Hepatocyte (in vitro differentiated cells): Measurements from ENCODE around the gene EDEM2. TPM values are rescaled to one million over a fixed set of nuclear protein-coding genes. Genes with fewer than 3 reads are reported as not detected.

Source experiments
- DNase-seq: peaks from one replicate; pipeline ENCODE4 v3.0.0-alpha.2; 2016; ENCODE audit warnings: low spot score
- H2AFZ ChIP-seq: fragments of 200-600 bp; sonication (generic); 2 replicates; pipeline ENCODE4 v1.6.0; 2016; ENCODE audit warnings: antibody characterized with exemption, mild to moderate bottlenecking
- H3K27ac ChIP-seq: fragments of 200-600 bp; sonication (generic); 2 replicates; pipeline ENCODE4 v1.5.1; 2016; ENCODE audit warnings: mild to moderate bottlenecking
- H3K27me3 ChIP-seq: fragments of 200-600 bp; sonication (generic); 2 replicates; pipeline ENCODE4 v1.6.1; 2016
- H3K36me3 ChIP-seq: fragments of 200-600 bp; sonication (generic); replicated peaks from 2 replicates; pipeline ENCODE4 v1.5.1; 2016; ENCODE audit warnings: low read depth; ENCODE audit not compliant: insufficient read depth
- H3K4me1 ChIP-seq: fragments of 200-600 bp; sonication (generic); 2 replicates; pipeline ENCODE4 v1.5.1; 2016; ENCODE audit warnings: mild to moderate bottlenecking, moderate library complexity; ENCODE audit not compliant: insufficient read depth
- H3K4me2 ChIP-seq: fragments of 200-600 bp; sonication (generic); 2 replicates; pipeline ENCODE4 v1.6.0; 2016
- H3K4me3 ChIP-seq: fragments of 200-600 bp; sonication (generic); 2 replicates; pipeline ENCODE4 v1.5.1; 2016; ENCODE audit warnings: mild to moderate bottlenecking
- H3K79me2 ChIP-seq: fragments of 200-600 bp; sonication (generic); 2 replicates; pipeline ENCODE4 v1.6.0; 2017; ENCODE audit warnings: mild to moderate bottlenecking
- H3K9me2 ChIP-seq: fragments of 200-600 bp; sonication (generic); replicated peaks from 2 replicates; pipeline ENCODE4 v1.6.0; 2017; ENCODE audit warnings: mild to moderate bottlenecking; ENCODE audit not compliant: insufficient read depth
- H3K9me3 ChIP-seq: fragments of 200-600 bp; sonication (generic); 2 replicates; pipeline ENCODE4 v1.5.1; 2016; ENCODE audit warnings: low read depth, mild to moderate bottlenecking
- H4K20me1 ChIP-seq: fragments of 200-600 bp; sonication (generic); 2 replicates; pipeline ENCODE4 v1.6.0; 2016; ENCODE audit warnings: mild to moderate bottlenecking; ENCODE audit not compliant: insufficient read depth, poor library complexity, severe bottlenecking
- EZH2 ChIP-seq: fragments of 200-600 bp; sonication (generic); IDR thresholded peaks from 2 replicates; pipeline ENCODE4 v1.6.1; 2016; ENCODE audit warnings: antibody characterized with exemption, mild to moderate bottlenecking, borderline replicate concordance
- EZH2phosphoT487 ChIP-seq: fragments of 200-600 bp; sonication (generic); IDR thresholded peaks from one replicate; pipeline ENCODE4 v1.6.1; 2018; ENCODE audit warnings: antibody characterized with exemption, mild to moderate bottlenecking, low read depth, moderate library complexity; ENCODE audit not compliant: unreplicated experiment, severe bottlenecking
- WGBS: methylation state at CpG from one replicate; pipeline ENCODE4 v1.1.6; 2016; ENCODE audit warnings: low lambda C conversion rate; ENCODE audit errors: missing lambda C conversion rate; 5-methylcytosine and 5-hydroxymethylcytosine counted together
- polyA plus RNA-seq: library from polyadenylated mRNA; unstranded; fragments of >200 nt; fragmentation: Nextera tagmentation; extraction: Ambion mirVana; gene quantifications from 2 replicates; pipeline ENCODE4 v1.2.1, GENCODE V29; 2016
- total RNA-seq: library from RNA; depleted of rRNA; stranded (reverse); fragments of >200 nt; gene quantifications from 2 replicates; pipeline ENCODE4 v1.2.3, GENCODE V29; 2014
- TF ChIP-seq, protein P1 (sequence below): fragments of 200-600 bp; sonication (generic); IDR thresholded peaks from 2 replicates; pipeline ENCODE4 v1.5.1; 2016; ENCODE audit warnings: antibody characterized with exemption, mild to moderate bottlenecking; ENCODE audit not compliant: poor library complexity

EDEM2 gene
- total and polyA plus RNA-seq, 2 experiments from 2014 or later: 24.7 to 40.8 TPM

DNA sequence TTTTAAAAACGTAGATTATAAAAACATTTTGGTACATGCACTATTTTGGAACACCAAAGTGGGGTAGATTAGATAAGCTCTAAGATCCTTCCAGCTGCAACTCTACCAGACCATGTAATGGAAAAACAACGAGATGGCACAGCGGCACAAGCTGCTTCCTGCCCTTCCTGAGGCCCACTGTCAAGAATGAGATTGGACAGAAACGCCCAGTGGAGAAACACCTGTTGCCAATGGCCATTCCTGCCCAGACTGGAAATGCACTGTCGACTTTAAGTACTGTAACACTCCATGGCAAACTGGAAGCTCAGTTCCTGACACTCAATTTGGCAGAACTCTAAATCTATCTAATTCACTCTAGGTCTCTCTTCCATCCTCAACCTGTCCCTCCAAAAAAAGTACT, 21.4 kb downstream of the EDEM2 start:
- Histone ChIP-seq H3K4me1 (no peaks in the 10 kb centered on the region), H3K9me2 (no peaks in the 10 kb centered on the region), H3K4me3 (no peak overlapping the region), H3K79me2 (no peaks in the 10 kb centered on the region), H3K4me2 (no peak overlapping the region), H4K20me1 (no peaks in the 10 kb centered on the region), H3K27me3 (no peaks in the 10 kb centered on the region), H3K27ac (no peak overlapping the region), H3K9me3 (no peaks in the 10 kb centered on the region), H2AFZ (no peak overlapping the region), H3K36me3 (no peaks in the 10 kb centered on the region)
- DNase-seq: no peak
- WGBS: 90% methylated on average over 5 of the region's 5 CpGs
- TF ChIP-seq EZH2 (no peak), EZH2phosphoT487 (no peak)
- TF ChIP-seq, protein P1, sequence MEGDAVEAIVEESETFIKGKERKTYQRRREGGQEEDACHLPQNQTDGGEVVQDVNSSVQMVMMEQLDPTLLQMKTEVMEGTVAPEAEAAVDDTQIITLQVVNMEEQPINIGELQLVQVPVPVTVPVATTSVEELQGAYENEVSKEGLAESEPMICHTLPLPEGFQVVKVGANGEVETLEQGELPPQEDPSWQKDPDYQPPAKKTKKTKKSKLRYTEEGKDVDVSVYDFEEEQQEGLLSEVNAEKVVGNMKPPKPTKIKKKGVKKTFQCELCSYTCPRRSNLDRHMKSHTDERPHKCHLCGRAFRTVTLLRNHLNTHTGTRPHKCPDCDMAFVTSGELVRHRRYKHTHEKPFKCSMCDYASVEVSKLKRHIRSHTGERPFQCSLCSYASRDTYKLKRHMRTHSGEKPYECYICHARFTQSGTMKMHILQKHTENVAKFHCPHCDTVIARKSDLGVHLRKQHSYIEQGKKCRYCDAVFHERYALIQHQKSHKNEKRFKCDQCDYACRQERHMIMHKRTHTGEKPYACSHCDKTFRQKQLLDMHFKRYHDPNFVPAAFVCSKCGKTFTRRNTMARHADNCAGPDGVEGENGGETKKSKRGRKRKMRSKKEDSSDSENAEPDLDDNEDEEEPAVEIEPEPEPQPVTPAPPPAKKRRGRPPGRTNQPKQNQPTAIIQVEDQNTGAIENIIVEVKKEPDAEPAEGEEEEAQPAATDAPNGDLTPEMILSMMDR: no peak

DNA sequence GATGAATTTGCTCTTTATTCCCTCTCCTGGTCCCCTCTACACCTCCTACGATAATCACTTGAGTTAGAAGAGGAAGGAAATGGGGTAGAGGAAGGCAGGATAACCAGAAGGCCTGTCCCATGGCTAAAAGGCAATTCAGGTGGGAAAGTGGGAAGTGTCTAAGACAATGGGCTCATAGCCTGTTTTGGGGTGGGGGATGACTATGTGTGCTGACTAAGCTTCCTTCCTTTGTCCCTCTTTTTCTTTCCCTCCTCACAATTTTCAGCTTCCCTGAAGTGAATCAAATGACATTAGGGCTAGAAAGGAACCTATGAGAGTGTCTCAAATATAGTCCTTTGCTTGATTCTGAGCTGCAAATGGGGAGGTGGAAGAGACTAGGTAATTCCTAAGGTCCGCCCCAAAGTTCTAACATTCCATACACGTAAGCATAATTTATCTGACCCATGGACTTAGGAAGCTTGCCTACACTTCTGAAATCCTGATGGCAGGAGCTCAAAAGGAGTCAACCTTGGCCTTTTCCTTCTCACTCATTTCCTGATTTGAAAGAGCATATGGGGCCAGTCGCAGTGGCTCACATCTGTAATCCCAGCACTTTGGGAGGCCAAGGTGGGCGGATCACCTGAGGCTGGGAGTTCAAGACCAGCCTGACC, 24.3 kb downstream of the EDEM2 start:
- H3K9me3 ChIP-seq: no peaks in the 10 kb centered on the region
- no peaks in the 10 kb centered on the region for H3K4me1 ChIP-seq
- H3K79me2 ChIP-seq: no peaks in the 10 kb centered on the region
- H2AFZ ChIP-seq: no peak overlapping the region
- no peak overlapping the region for H3K4me2 ChIP-seq
- no peak overlapping the region for H3K27ac ChIP-seq
- H4K20me1 ChIP-seq: no peaks in the 10 kb centered on the region
- WGBS: over 99% methylated on average over 5 of the region's 5 CpGs
- no peaks in the 10 kb centered on the region for H3K27me3 ChIP-seq
- no peaks in the 10 kb centered on the region for H3K9me2 ChIP-seq
- no peaks in the 10 kb centered on the region for H3K36me3 ChIP-seq
- TF ChIP-seq EZH2phosphoT487: no peak
- TF ChIP-seq EZH2: no peak
- TF ChIP-seq, protein P1: no peak
- DNase-seq: no peak
- no peak overlapping the region for H3K4me3 ChIP-seq

DNA sequence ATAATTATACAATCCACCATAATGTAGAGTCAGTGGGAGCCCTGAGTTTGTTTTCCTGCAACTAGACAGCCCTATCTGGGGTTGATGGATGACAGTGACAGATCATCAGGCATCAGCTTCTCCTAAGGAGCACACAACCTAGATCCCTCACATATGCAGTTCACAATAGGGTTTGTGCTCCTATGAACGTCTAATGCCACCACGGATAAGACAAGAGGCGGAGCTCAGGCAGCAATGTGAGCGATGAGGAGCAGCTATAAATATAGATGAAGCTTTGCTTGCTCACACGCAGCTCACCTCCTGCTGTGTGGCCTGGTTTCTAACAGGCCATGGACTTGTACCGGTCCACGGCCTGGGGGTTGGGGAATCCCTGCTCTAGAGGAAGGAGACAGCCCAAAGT, 25.9 kb downstream of the EDEM2 start:
- no peak for DNase-seq
- Histone ChIP-seq H4K20me1 (no peaks in the 10 kb centered on the region), H3K9me3 (no peaks in the 10 kb centered on the region), H3K9me2 (no peaks in the 10 kb centered on the region), H3K4me3 (no peak overlapping the region), H3K27me3 (no peaks in the 10 kb centered on the region), H3K4me1 (no peaks in the 10 kb centered on the region), H3K79me2 (no peaks in the 10 kb centered on the region), H3K36me3 (no peaks in the 10 kb centered on the region), H3K4me2 (no peak overlapping the region), H3K27ac (no peak overlapping the region), H2AFZ (no peak overlapping the region)
- TF ChIP-seq, protein P1: no peak
- TF ChIP-seq EZH2phosphoT487 (no peak), EZH2 (no peak)
- WGBS: 90% methylated on average over 7 of the region's 7 CpGs
